Panc1 (cell line): ENCODE results near the gene CAMK2A.

Experiments used
- POLR2AphosphoS5 ChIP-seq: IDR thresholded peaks from 2 replicates; pipeline ENCODE4 v1.6.1; 2012; ENCODE audit warnings: mild to moderate bottlenecking, low read depth, low read length, moderate library complexity
- SIN3A ChIP-seq: IDR thresholded peaks from 2 replicates; pipeline ENCODE4 v1.6.1; 2012; ENCODE audit warnings: low read depth, mild to moderate bottlenecking, low read length, moderate library complexity, borderline replicate concordance; ENCODE audit not compliant: insufficient read depth
- TF ChIP-seq, protein P1 (sequence below): fragments of 450-650 bp; IDR thresholded peaks from 2 replicates; pipeline ENCODE4 v1.5.1; 2017; ENCODE audit warnings: mild to moderate bottlenecking
- TF ChIP-seq, protein P2 (sequence below), 2 experiments: IDR thresholded peaks; 2 replicates each; pipeline ENCODE4 v1.6.1; 2011 to 2012; ENCODE audit warnings: low read depth in 2 of 2, control low read depth in 1 of 2, low read length in 1 of 2, mild to moderate bottlenecking in 1 of 2, moderate library complexity in 1 of 2; ENCODE audit not compliant: insufficient read depth in 1 of 2

DNA sequence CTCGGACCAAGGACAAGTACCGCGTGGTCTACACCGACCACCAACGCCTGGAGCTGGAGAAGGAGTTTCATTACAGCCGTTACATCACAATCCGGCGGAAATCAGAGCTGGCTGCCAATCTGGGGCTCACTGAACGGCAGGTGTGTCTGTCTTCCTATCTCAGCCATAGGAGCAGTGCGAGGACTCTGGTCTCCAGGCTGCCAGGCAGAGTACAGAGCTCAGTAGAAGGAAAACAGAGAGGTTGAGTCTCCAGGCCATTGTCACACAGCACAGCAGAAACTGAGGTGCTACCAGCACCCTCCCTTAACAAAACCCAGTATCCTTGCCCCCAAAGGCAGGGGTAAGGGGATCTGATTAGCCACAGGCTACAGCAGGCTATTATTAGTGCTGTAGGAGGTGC is 106.8 kb downstream of the CAMK2A start:
- TF ChIP-seq, protein P1, sequence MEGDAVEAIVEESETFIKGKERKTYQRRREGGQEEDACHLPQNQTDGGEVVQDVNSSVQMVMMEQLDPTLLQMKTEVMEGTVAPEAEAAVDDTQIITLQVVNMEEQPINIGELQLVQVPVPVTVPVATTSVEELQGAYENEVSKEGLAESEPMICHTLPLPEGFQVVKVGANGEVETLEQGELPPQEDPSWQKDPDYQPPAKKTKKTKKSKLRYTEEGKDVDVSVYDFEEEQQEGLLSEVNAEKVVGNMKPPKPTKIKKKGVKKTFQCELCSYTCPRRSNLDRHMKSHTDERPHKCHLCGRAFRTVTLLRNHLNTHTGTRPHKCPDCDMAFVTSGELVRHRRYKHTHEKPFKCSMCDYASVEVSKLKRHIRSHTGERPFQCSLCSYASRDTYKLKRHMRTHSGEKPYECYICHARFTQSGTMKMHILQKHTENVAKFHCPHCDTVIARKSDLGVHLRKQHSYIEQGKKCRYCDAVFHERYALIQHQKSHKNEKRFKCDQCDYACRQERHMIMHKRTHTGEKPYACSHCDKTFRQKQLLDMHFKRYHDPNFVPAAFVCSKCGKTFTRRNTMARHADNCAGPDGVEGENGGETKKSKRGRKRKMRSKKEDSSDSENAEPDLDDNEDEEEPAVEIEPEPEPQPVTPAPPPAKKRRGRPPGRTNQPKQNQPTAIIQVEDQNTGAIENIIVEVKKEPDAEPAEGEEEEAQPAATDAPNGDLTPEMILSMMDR = no peak
- TF ChIP-seq, protein P2, sequence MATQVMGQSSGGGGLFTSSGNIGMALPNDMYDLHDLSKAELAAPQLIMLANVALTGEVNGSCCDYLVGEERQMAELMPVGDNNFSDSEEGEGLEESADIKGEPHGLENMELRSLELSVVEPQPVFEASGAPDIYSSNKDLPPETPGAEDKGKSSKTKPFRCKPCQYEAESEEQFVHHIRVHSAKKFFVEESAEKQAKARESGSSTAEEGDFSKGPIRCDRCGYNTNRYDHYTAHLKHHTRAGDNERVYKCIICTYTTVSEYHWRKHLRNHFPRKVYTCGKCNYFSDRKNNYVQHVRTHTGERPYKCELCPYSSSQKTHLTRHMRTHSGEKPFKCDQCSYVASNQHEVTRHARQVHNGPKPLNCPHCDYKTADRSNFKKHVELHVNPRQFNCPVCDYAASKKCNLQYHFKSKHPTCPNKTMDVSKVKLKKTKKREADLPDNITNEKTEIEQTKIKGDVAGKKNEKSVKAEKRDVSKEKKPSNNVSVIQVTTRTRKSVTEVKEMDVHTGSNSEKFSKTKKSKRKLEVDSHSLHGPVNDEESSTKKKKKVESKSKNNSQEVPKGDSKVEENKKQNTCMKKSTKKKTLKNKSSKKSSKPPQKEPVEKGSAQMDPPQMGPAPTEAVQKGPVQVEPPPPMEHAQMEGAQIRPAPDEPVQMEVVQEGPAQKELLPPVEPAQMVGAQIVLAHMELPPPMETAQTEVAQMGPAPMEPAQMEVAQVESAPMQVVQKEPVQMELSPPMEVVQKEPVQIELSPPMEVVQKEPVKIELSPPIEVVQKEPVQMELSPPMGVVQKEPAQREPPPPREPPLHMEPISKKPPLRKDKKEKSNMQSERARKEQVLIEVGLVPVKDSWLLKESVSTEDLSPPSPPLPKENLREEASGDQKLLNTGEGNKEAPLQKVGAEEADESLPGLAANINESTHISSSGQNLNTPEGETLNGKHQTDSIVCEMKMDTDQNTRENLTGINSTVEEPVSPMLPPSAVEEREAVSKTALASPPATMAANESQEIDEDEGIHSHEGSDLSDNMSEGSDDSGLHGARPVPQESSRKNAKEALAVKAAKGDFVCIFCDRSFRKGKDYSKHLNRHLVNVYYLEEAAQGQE (IDR thresholded peaks at IDR 0.05; ENCODE audit: insufficient read depth in 1 of 2, low read depth in 2 of 2, low read length in 1 of 2) = no peak
- TF ChIP-seq POLR2AphosphoS5 (no peak), SIN3A (no peak)
